C1 segment of cervical spinal cord (tissue), 14 donors: Measurements from ENCODE around the gene TMCO6.
"Not testable (repeated sequence)": the region's sequence is repeated elsewhere in the genome, so short reads cannot be mapped to it uniquely, and the experiment has no call there.

Experiments
- DNase-seq, 14 donors: peaks; one replicate each; lab custom pipeline; 2025; lab: John Stamatoyannopoulos, UW

TMCO6 gene

GRCh38 chr5:140630292-140631035, 8.8 kb upstream of the TMCO6 start:
- DNase-seq, result peak in 1 of 14 donors; percentile 55

- DNase-seq, result peak in 1 of 14 donors; percentile 55
Observed at GRCh38 chr5:140631036-140631417, 8.2 kb upstream of the TMCO6 start.

GRCh38 chr5:140631831-140632365, 7.4 kb upstream of the TMCO6 start:
- DNase-seq, result peak in 2 of 14 donors; percentile 55 to 85

GRCh38 chr5:140632366-140633020, 6.8 kb upstream of the TMCO6 start:
- DNase-seq, result peak in 7 of 14 donors; percentile 25 to 85 (median 46)

GRCh38 chr5:140633021-140633471, 6.2 kb upstream of the TMCO6 start, which contains the start of gene CD14:
Gene CD14 (minus strand): TSS chr5:140633175. CDS start chr5:140633071, 104 bp downstream.
- DNase-seq, result peak in 5 of 14 donors; percentile 47 to 70 (median 52)

GRCh38 chr5:140633501-140633900, 5.8 kb upstream of the TMCO6 start:
- no peak for DNase-seq

GRCh38 chr5:140634103-140634502, 5.1 kb upstream of the TMCO6 start:
- no peak for DNase-seq

- no peak for DNase-seq
Observed at GRCh38 chr5:140635291-140636257, 3.7 kb upstream of the TMCO6 start.

- no peak for DNase-seq
Observed at GRCh38 chr5:140637371-140638100, 1.7 kb upstream of the TMCO6 start.

- not testable (repeated sequence) for DNase-seq
Observed at GRCh38 chr5:140638898-140639147, 428 bp upstream of the TMCO6 start.

GRCh38 chr5:140641716-140642115, 2.5 kb downstream of the TMCO6 start:
- DNase-seq, result no peak

GRCh38 chr5:140642718-140643117, 3.5 kb downstream of the TMCO6 start:
- no peak for DNase-seq

GRCh38 chr5:140647042-140647419, 7.8 kb downstream of the TMCO6 start:
- no peak for DNase-seq

GRCh38 chr5:140658870-140659269, 19.6 kb downstream of the TMCO6 start:
- no peak for DNase-seq

- not testable (repeated sequence) for DNase-seq
Observed at GRCh38 chr5:140660371-140660770, 21.1 kb downstream of the TMCO6 start.

GRCh38 chr5:140664030-140664358, 24.7 kb downstream of the TMCO6 start:
- DNase-seq, result no peak

- peak; percentile 30 to 97 (median 92) for DNase-seq
Observed at GRCh38 chr5:140664359-140665119, 25.3 kb downstream of the TMCO6 start, which contains the start of gene WDR55. Gene WDR55 (plus strand): TSS chr5:140664904. CDS start chr5:140664913, 9 bp downstream.

GRCh38 chr5:140671035-140671434, 31.8 kb downstream of the TMCO6 start:
- DNase-seq, result not testable (repeated sequence)

GRCh38 chr5:140671472-140672125, 32.3 kb downstream of the TMCO6 start:
- DNase-seq, result no peak
